HEK293 (cell line): Measurements from ENCODE around the gene CXCL1.
A peak's percentile ranks its signal among the peaks of the same experiment; 100 is the strongest.

ENCODE experiments used
- CTCF ChIA-PET: fragments of 350-600 bp; formaldehyde crosslinking; extraction: SDS; loops from one replicate; lab custom pipeline; 2021; ENCODE audit warnings: antibody characterized with exemption; lab: Yijun Ruan, JAX
- POLR2A ChIA-PET: fragments of 300-600 bp; formaldehyde crosslinking; extraction: SDS; loops from one replicate; lab custom pipeline; 2020; ENCODE audit warnings: antibody characterized with exemption, inconsistent platforms; lab: Yijun Ruan, JAX
- H3K27ac ChIP-seq: fragments of 200-500 bp; sonication (Bioruptor generic); 2 replicates; pipeline ENCODE4 v1.5.1; 2014; ENCODE audit warnings: low read depth, low read length, control low read depth, inconsistent platforms; ENCODE audit errors: extremely low read depth
- H3K36me3 ChIP-seq, 2 experiments: fragments of 200-500 bp in 1 of 2; sonication (Bioruptor generic) in 1 of 2; 1 replicate in 1 of 2; 2 replicates in 1 of 2; pipeline ENCODE4 v1.5.1; 2014 to 2017; ENCODE audit warnings: inconsistent platforms in 2 of 2, low read length in 2 of 2; ENCODE audit not compliant: control insufficient read depth in 2 of 2, insufficient read depth in 1 of 2
- H3K4me1 ChIP-seq: fragments of 200-500 bp; sonication (Bioruptor generic); 2 replicates; pipeline ENCODE4 v1.5.1; 2014; ENCODE audit warnings: mild to moderate bottlenecking, low read length, inconsistent platforms; ENCODE audit not compliant: control insufficient read depth, insufficient read depth
- H3K4me3 ChIP-seq: 2 replicates; pipeline ENCODE4 v1.5.1; 2011; ENCODE audit warnings: low read depth, mild to moderate bottlenecking, control low read depth, low read length, moderate library complexity
- H3K9me3 ChIP-seq: fragments of 200-500 bp; sonication (Bioruptor generic); 2 replicates; pipeline ENCODE4 v1.5.1; 2014; ENCODE audit warnings: low read depth, low read length, inconsistent platforms; ENCODE audit not compliant: control insufficient read depth, insufficient read depth
- GLIS1 ChIP-seq: fragments of 450-650 bp; formaldehyde crosslinking; IDR thresholded peaks from 2 replicates; pipeline ENCODE4 v1.5.1; 2016; ENCODE audit warnings: missing biosample characterization, missing genetic modification characterization
- KLF1 ChIP-seq: fragments of 450-650 bp; formaldehyde crosslinking; IDR thresholded peaks from 2 replicates; pipeline ENCODE4 v1.5.1; 2016; ENCODE audit warnings: missing biosample characterization, missing genetic modification characterization
- MZF1 ChIP-seq: fragments of 450-650 bp; formaldehyde crosslinking; IDR thresholded peaks from 2 replicates; pipeline ENCODE4 v1.5.1; 2017; ENCODE audit warnings: missing biosample characterization, missing genetic modification characterization, borderline replicate concordance
- PATZ1 ChIP-seq: fragments of 450-650 bp; formaldehyde crosslinking; IDR thresholded peaks from 2 replicates; pipeline ENCODE4 v1.5.1; 2016; ENCODE audit warnings: missing biosample characterization, missing genetic modification characterization
- PRDM1 ChIP-seq: fragments of 450-650 bp; formaldehyde crosslinking; IDR thresholded peaks from 2 replicates; pipeline ENCODE4; 2016; ENCODE audit warnings: missing biosample characterization, missing genetic modification characterization
- WT1 ChIP-seq: fragments of 450-650 bp; formaldehyde crosslinking; IDR thresholded peaks from 2 replicates; pipeline ENCODE4 v1.5.1; 2016; ENCODE audit warnings: missing biosample characterization, missing genetic modification characterization
- ZBTB17 ChIP-seq: fragments of 450-650 bp; formaldehyde crosslinking; IDR thresholded peaks from 2 replicates; pipeline ENCODE4 v1.5.1; 2016; ENCODE audit warnings: missing biosample characterization, missing genetic modification characterization
- ZBTB20 ChIP-seq: fragments of 450-650 bp; formaldehyde crosslinking; IDR thresholded peaks from 2 replicates; pipeline ENCODE4 v1.5.1; 2016; ENCODE audit warnings: missing biosample characterization, missing genetic modification characterization
- ZBTB48 ChIP-seq: fragments of 450-650 bp; formaldehyde crosslinking; IDR thresholded peaks from 2 replicates; pipeline ENCODE4 v1.5.1; 2016; ENCODE audit warnings: missing biosample characterization, missing genetic modification characterization
- ZEB2 ChIP-seq: fragments of 450-650 bp; formaldehyde crosslinking; IDR thresholded peaks from 2 replicates; pipeline ENCODE4 v1.5.1; 2016; ENCODE audit warnings: missing biosample characterization, missing genetic modification characterization
- ZFHX2 ChIP-seq: fragments of 450-650 bp; formaldehyde crosslinking; conservative IDR thresholded peaks from 2 replicates; pipeline ENCODE4 v1.5.1; 2016; ENCODE audit warnings: missing biosample characterization, missing genetic modification characterization
- ZFP41 ChIP-seq: fragments of 450-650 bp; formaldehyde crosslinking; IDR thresholded peaks from 2 replicates; pipeline ENCODE4 v1.5.1; 2016; ENCODE audit warnings: missing biosample characterization, missing genetic modification characterization, borderline replicate concordance
- ZNF138 ChIP-seq: fragments of 450-650 bp; formaldehyde crosslinking; IDR thresholded peaks from 2 replicates; pipeline ENCODE4 v1.5.1; 2016; ENCODE audit warnings: missing biosample characterization, missing genetic modification characterization, borderline replicate concordance
- ZNF175 ChIP-seq: fragments of 450-650 bp; formaldehyde crosslinking; IDR thresholded peaks from 2 replicates; pipeline ENCODE4 v1.5.1; 2016; ENCODE audit warnings: missing biosample characterization, missing genetic modification characterization
- ZNF184 ChIP-seq: fragments of 450-650 bp; IDR thresholded peaks from 2 replicates; pipeline ENCODE4 v1.5.1; 2018; ENCODE audit warnings: missing biosample characterization, mild to moderate bottlenecking, missing genetic modification characterization
- ZNF23 ChIP-seq: fragments of 450-650 bp; formaldehyde crosslinking; IDR thresholded peaks from 2 replicates; pipeline ENCODE4 v1.5.1; 2016; ENCODE audit warnings: missing biosample characterization, missing genetic modification characterization, borderline replicate concordance
- ZNF274 ChIP-seq, 2 experiments: fragments of 200-500 bp in 1 of 2; fragments of 450-650 bp in 1 of 2; sonication (Bioruptor generic) in 1 of 2; formaldehyde crosslinking in 1 of 2; IDR thresholded peaks; 2 replicates each; pipeline versions ENCODE4 v1.5.1 to v1.6.1; 2014 to 2016; ENCODE audit warnings: borderline replicate concordance in 1 of 2, inconsistent platforms in 1 of 2, low read length in 1 of 2, missing biosample characterization in 1 of 2, missing genetic modification characterization in 1 of 2
- ZNF302 ChIP-seq: fragments of 450-650 bp; formaldehyde crosslinking; IDR thresholded peaks from 2 replicates; pipeline ENCODE4 v1.5.1; 2016; ENCODE audit warnings: missing biosample characterization, missing genetic modification characterization, low read depth
- ZNF324 ChIP-seq: fragments of 450-650 bp; formaldehyde crosslinking; IDR thresholded peaks from 2 replicates; pipeline ENCODE4 v1.5.1; 2016; ENCODE audit warnings: missing biosample characterization, missing genetic modification characterization
- ZNF335 ChIP-seq: fragments of 450-650 bp; formaldehyde crosslinking; conservative IDR thresholded peaks from 2 replicates; pipeline ENCODE4 v1.5.1; 2016; ENCODE audit warnings: missing biosample characterization, missing genetic modification characterization
- ZNF341 ChIP-seq: fragments of 450-650 bp; formaldehyde crosslinking; IDR thresholded peaks from 2 replicates; pipeline ENCODE4; 2016; ENCODE audit warnings: low read depth, missing biosample characterization, missing genetic modification characterization
- ZNF521 ChIP-seq: fragments of 450-650 bp; formaldehyde crosslinking; IDR thresholded peaks from 2 replicates; pipeline ENCODE4 v1.5.1; 2017; ENCODE audit warnings: missing biosample characterization, mild to moderate bottlenecking, missing genetic modification characterization
- ZNF558 ChIP-seq: fragments of 450-650 bp; formaldehyde crosslinking; IDR thresholded peaks from 2 replicates; pipeline ENCODE4 v1.5.1; 2016; ENCODE audit warnings: missing biosample characterization, missing genetic modification characterization
- ZNF560 ChIP-seq: fragments of 450-650 bp; formaldehyde crosslinking; IDR thresholded peaks from 2 replicates; pipeline ENCODE4 v1.5.1; 2017; ENCODE audit warnings: missing biosample characterization, missing genetic modification characterization, borderline replicate concordance
- ZNF677 ChIP-seq: fragments of 450-650 bp; IDR thresholded peaks from 2 replicates; pipeline ENCODE4 v1.5.0; 2018; ENCODE audit warnings: missing biosample characterization, mild to moderate bottlenecking, missing genetic modification characterization, moderate library complexity
- ZNF777 ChIP-seq: fragments of 450-650 bp; formaldehyde crosslinking; IDR thresholded peaks from 2 replicates; pipeline ENCODE4 v1.5.1; 2017; ENCODE audit warnings: missing biosample characterization, missing genetic modification characterization, borderline replicate concordance
- ZSCAN16 ChIP-seq: fragments of 450-650 bp; formaldehyde crosslinking; IDR thresholded peaks from 2 replicates; pipeline ENCODE4 v1.5.1; 2016; ENCODE audit warnings: missing biosample characterization, missing genetic modification characterization
- ZSCAN30 ChIP-seq: fragments of 450-650 bp; IDR thresholded peaks from 2 replicates; pipeline ENCODE4 v1.5.1; 2018; ENCODE audit warnings: missing biosample characterization, mild to moderate bottlenecking, missing genetic modification characterization, moderate library complexity
- TF ChIP-seq, protein P1 (sequence below): fragments of 450-650 bp; IDR thresholded peaks from 2 replicates; pipeline ENCODE4 v1.5.1; 2018; ENCODE audit warnings: missing biosample characterization, mild to moderate bottlenecking, missing genetic modification characterization
- TF ChIP-seq, protein P2 (sequence below): fragments of 450-650 bp; formaldehyde crosslinking; IDR thresholded peaks from 2 replicates; pipeline ENCODE4 v1.5.1; 2016; ENCODE audit warnings: missing biosample characterization, missing genetic modification characterization

CXCL1 gene

DNA sequence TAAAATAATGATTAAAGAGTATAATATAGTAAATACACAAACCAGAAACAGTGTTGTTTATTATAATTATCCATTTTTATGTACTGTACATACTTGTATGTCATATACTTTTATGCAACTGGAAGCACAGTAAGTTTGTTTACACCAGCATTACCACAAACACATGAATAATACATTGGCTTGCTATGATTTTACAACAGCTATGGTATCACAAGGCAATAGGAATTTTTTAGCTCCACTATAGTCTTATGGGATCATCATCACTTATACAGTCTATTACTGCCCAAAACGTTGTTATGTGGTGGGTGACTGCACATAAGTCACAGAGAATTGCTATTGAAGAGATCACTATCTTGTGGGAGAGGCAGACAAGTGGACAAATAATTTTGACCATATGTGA, 17.9 kb upstream of the CXCL1 start (continued):
- TF ChIP-seq ZFHX2 (tag by site-specific recombination) (no peak), ZNF175 (tag by site-specific recombination) (no peak), ZFP41 (no peak)
- TF ChIP-seq, protein P1, sequence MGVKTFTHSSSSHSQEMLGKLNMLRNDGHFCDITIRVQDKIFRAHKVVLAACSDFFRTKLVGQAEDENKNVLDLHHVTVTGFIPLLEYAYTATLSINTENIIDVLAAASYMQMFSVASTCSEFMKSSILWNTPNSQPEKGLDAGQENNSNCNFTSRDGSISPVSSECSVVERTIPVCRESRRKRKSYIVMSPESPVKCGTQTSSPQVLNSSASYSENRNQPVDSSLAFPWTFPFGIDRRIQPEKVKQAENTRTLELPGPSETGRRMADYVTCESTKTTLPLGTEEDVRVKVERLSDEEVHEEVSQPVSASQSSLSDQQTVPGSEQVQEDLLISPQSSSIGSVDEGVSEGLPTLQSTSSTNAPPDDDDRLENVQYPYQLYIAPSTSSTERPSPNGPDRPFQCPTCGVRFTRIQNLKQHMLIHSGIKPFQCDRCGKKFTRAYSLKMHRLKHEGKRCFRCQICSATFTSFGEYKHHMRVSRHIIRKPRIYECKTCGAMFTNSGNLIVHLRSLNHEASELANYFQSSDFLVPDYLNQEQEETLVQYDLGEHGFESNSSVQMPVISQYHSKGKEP (tag by site-specific recombination): no peak

- Histone ChIP-seq H3K9me3 (no peaks in the 10 kb centered on the region), H3K27ac (no peak overlapping the region), H3K4me3 (no peak overlapping the region), H3K36me3 (no peaks in the 10 kb centered on the region), H3K4me1 (no peaks in the 10 kb centered on the region)
- CTCF ChIA-PET: interaction anchor here (2.0 kb wide), 1 partner anchor 12 kb away, joined by 5 read pairs; no protein-coding TSS in a partner anchor
- POLR2A ChIA-PET: no interaction called here
- no peak for TF ChIP-seq ZNF777 (tag by site-specific recombination)
- TF ChIP-seq KLF1 (tag by site-specific recombination): no peak
- no peak for TF ChIP-seq ZBTB20 (tag by site-specific recombination)
- TF ChIP-seq ZNF302: no peak
- no peak for TF ChIP-seq ZNF274 (IDR thresholded peaks at IDR 0.05; ENCODE audit: low read length)
- TF ChIP-seq ZNF274 (tag by site-specific recombination; IDR thresholded peaks at IDR 0.05; ENCODE audit: borderline replicate concordance): no peak
- TF ChIP-seq ZNF324 (tag by site-specific recombination): no peak
- no peak for TF ChIP-seq ZNF521
- no peak for TF ChIP-seq ZNF558 (tag by site-specific recombination)
These were observed 16.4 kb upstream of the CXCL1 start for GRCh38 chr4:73852771-73853170.

- CTCF ChIA-PET: interaction anchor here (0.9 to 2.0 kb wide), 2 partner anchors 9 to 11 kb away, joined by 5 to 6 read pairs; no protein-coding TSS in a partner anchor
- TF ChIP-seq ZNF184 (tag by site-specific recombination): no peak
- TF ChIP-seq, protein P2, sequence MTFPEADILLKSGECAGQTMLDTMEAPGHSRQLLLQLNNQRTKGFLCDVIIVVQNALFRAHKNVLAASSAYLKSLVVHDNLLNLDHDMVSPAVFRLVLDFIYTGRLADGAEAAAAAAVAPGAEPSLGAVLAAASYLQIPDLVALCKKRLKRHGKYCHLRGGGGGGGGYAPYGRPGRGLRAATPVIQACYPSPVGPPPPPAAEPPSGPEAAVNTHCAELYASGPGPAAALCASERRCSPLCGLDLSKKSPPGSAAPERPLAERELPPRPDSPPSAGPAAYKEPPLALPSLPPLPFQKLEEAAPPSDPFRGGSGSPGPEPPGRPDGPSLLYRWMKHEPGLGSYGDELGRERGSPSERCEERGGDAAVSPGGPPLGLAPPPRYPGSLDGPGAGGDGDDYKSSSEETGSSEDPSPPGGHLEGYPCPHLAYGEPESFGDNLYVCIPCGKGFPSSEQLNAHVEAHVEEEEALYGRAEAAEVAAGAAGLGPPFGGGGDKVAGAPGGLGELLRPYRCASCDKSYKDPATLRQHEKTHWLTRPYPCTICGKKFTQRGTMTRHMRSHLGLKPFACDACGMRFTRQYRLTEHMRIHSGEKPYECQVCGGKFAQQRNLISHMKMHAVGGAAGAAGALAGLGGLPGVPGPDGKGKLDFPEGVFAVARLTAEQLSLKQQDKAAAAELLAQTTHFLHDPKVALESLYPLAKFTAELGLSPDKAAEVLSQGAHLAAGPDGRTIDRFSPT (tag by site-specific recombination): peak; percentile 29; the same call in 1 of the 2 replicates
- 0 out of 2 replicates have a peak, but pooled peaks have one; percentile 24 for TF ChIP-seq ZNF341 (tag by site-specific recombination)
- TF ChIP-seq ZNF23 (tag by site-specific recombination): no peak
- TF ChIP-seq ZNF335 (tag by site-specific recombination): peak; percentile 47
- TF ChIP-seq PATZ1: 0 out of 2 replicates have a peak, but pooled peaks have one; percentile 22
- no peak for TF ChIP-seq ZNF138 (tag by site-specific recombination)
- no peak for TF ChIP-seq PRDM1
- peak; percentile 66; the same call in 1 of the 2 replicates for TF ChIP-seq ZBTB48 (tag by site-specific recombination)
- TF ChIP-seq ZNF677 (tag by site-specific recombination): 0 out of 2 replicates have a peak, but pooled peaks have one; percentile 23
- peak; percentile 70 for TF ChIP-seq WT1 (tag by site-specific recombination)
- peak; percentile 34; the same call in 1 of the 2 replicates for TF ChIP-seq ZBTB17 (tag by site-specific recombination)
- TF ChIP-seq ZNF560: no peak
- TF ChIP-seq MZF1 (tag by site-specific recombination): no peak
- no peak for TF ChIP-seq ZSCAN30 (tag by site-specific recombination)
- no peak for TF ChIP-seq ZEB2 (tag by site-specific recombination)
- TF ChIP-seq GLIS1 (tag by site-specific recombination): no peak
- TF ChIP-seq ZSCAN16: no peak
These were observed 15.9 kb upstream of the CXCL1 start, which contains the start of gene PF4V1 for GRCh38 chr4:73853246-73853704. TSS of gene PF4V1 (plus strand) at chr4:73853296. CDS start at chr4:73853363, 67 bp downstream.

More at GRCh38 chr4:73853246-73853704, 15.9 kb upstream of the CXCL1 start, which contains the start of gene PF4V1:
- Histone ChIP-seq H3K27ac (no peak within 1 kb of the TSS; the same call in 1 of the 2 replicates), H3K4me3 (no peak within 1 kb of the TSS), H3K9me3 (no peaks in the 10 kb centered on the region), H3K36me3 (no peaks in the 10 kb centered on the region), H3K4me1 (no peaks in the 10 kb centered on the region)
- POLR2A ChIA-PET: no interaction called here
